Fibroblast of skin of right quadriceps (primary cell): ENCODE results near the gene PUM1.

Experiments used
- DNase-seq: peaks from one replicate; pipeline ENCODE4 v3.0.0-alpha.2; 2013

PUM1 gene

DNA sequence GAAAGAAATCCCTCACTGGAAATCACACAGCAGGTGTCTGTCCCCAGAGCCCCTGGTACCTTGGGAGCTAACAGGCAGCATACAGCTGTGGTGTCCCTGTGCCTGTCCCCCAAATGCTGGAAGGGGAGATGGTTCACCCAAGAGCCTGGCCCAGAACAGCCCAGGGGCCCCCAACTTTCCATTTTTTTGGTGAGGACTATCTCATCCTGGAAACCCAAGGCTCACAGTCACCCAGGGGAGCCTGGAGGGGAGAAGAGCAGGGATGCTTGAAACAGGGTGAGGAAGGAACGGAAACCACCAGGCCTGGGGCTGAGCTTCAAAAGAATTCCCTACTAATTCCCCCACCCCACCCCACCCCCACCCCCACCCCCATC is 160.6 kb downstream of the PUM1 start:
- no peak for DNase-seq

DNA sequence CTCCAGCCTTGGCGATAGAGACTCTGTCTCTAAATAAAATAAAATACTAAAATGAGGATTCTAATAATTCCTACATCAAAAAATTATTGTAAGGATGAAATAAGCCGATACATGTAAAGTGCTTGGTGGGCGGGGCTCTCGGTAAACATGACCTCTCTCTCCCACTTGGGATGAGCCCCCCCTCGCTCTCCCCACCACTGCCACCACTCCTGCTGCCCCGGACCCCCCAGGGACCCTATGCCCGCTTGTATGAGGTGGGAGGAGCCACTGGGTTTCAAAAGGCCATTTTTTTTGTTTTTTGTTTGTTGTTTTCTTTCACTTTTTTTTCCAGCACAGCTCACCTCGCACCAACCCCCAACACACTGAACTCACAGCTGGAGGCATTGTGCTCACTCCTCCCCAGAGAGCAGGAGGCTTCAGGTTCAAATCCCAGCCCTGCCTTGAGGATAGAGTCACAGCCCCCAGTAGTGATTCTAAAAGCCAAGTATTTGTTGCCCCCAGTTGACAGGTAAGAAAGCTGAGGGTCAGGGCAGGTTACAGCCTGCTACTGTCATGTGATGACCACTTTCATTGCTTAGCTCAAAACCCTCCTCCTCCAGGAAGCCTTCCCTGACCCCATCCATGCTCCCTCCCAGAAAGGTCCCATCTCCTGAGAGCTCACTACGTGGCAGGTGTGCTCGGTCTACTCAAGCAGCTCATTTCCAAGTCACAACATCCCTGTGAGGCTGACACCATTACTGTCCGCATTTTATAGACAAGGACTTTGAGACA is 161.1 kb downstream of the PUM1 start:
- DNase-seq, result no peak

DNA sequence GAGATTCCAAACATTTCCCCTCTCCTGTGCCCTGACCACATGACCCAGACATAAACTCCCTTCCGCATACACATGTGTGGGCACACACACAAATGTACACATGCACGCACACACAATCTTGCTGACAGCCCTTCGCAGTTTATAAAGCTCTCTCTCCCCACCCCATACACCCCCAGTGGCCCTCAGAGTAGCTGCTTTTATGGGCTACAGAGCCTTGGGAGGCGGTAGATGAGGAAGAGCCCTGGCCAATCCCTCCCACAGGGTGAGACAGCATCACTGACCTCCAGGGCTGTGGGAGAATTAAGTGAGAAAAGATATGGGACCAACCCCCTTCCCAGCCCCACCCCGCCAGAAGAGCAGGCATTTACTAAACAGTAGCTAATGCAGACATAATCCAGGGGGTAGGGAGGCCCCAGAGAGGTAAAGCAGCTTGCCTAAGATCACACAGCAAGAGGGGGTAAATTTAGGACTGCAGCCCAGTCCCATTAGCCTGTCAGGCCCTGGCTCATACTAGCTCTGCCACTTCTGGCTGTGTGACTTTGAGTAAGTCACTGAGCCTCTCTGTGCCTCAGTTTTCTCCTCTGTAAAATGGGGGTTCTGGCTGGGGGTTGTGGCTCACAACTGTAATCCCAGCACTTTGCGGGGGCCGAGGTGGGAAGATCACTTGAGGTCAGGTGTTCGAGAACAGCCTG is 162.0 kb downstream of the PUM1 start:
- DNase-seq, result peak; percentile 25

DNA sequence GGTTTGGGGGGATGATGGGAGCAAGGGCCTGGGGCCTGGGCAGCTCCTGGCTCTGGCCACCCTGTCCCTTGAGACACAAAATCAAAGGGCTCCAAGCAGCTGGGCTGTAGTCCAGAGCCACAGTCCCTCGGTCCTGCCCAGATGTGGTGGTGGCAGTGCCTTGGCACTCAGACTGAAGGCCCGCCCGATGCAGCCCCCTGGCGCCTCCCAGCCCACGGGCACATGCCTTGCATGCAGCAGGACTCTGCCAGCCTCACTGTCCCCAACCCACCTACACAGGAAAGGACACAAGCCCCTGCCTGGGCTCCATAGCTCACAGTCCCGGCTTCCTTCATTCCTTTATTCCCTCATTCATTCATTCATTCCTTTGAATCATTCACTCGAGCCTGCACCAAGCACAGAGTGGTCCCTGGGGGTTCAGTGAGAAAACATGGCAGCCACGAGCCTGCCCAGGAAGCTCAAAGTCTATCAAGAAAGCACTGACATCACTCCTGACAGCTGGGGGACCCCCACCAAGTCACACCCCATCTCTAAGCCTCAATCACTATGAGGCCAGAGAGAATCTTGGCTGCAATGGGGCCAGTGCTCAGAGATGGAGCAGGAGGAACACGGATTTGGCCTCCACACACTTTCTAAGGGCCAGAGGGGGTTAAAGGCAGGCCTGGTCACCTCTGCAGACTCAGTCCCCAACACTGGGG is 162.8 kb downstream of the PUM1 start:
- no peak for DNase-seq

DNA sequence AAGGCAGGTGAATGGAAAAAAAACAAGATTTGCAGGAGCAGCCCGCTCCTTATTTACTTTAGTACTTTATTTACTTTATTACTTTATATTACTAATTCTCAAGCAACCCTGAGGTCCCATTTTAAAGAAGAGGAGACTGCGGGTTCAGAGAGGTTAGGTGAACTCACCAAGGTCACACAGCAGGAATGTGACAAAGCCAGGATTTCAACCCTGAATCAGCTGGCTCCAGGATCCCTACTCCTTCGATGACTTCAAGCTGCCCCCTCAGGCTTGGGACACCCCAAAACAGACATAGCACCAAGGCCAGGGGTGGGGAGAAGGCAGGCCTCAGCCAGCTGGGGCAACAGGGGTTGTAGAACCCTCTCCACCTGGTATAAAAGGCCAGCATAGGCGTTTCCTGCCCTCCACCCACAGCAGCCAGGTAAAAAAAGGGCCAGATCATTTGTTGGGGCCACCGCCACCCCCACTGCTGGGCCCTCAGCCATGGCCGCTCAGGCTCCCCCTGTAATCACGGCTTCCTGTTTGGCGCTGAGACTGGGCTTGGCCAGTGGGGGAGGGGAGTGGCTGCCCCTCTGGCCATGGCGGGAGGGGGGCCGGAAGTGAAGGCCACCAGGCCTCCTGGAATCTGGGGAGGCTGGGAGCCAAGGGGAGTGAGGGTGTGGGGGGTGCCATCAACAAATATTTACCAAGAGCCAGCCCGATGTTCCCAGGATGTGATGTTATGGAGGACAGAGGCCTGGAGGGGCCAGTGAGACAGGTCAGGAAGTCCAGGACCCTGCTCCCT is 163.5 kb downstream of the PUM1 start:
- DNase-seq, result no peak

DNA sequence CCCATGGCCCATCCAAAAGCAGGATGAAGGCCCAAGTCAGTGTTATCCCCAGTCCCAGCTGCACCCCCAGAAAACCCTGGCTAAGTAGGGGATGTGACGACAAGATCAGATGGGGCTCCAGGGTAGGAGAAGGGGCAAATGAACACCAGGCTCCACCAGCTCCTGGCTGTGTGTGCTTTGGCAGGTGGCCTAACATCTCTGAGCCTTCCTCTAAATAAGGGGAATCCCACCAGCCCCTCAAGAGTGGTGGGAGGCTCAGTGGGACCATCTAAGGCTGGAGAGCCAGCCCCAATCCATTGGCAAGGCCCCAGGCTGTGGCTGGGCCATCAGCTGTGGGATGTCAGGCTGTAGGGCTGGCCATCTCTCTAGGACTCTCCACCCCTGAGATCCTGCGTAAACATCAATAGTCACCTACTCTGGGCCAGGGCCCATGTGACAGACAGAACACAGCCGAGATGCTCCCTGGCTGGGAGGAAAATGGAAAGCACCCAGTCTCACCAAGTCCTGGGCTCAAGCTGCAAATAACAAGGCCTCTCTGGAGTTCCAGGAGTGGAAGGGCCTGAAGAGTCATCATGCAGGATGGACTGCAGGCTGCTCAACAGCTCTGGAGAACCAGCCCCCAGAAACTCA is 164.5 kb downstream of the PUM1 start:
- no peak for DNase-seq

DNA sequence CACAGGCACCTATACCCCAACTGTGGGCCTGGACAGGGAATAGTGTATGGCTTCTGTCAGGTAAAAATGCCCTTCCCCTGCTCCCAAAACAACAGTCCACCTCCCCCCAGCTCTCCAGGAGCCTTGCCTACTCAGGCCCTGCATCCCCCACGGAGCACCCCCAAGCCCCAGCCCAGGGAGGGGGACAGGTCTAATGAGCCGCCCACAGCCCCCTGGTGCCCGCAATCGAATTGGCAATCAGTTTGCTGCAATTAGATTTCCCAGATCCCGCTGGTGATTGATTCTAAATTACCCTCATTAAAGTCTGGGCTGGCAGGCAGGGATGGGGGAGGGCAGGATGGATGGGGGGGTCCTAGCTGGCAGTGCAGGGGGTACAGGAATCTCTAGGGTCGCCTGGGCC is 165.0 kb downstream of the PUM1 start:
- DNase-seq, result no peak

DNA sequence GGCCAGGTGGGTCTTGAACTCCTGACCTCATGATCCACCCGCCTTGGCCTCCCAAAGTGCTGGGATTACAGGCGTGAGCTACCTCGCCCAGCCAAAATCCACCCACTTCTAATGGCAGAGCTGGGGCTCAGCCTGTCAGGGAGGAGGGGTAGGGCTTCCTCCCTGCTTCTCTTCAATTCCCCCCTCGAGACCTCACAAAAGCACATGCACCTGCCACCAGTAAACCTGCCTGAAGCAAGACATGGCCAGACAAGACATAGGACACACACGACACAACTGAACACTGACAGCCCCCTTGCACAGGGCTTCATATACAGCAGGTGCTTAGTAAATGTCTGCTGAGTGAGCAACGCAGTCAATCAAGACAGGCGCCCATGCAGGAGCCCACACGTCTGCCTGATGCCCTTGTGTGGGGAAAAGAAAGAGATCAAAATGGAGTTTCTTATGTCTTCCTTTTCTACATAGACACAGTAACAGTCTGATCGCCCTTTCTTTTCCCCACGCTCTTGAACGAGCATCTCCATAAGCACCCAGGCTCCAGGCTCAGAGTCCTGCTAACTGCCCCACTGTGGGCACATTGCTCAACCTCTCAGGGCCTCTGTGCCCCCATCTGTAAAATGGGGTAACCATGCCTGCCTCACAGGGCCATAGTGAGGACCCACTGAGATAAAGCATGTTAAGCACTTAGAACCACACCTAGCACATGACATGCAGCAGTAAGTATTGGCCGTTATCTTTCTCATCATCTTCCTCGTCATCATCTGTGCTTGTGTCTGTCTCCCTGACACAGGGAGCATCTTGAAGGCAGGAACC is 165.7 kb downstream of the PUM1 start:
- DNase-seq, result no peak

DNA sequence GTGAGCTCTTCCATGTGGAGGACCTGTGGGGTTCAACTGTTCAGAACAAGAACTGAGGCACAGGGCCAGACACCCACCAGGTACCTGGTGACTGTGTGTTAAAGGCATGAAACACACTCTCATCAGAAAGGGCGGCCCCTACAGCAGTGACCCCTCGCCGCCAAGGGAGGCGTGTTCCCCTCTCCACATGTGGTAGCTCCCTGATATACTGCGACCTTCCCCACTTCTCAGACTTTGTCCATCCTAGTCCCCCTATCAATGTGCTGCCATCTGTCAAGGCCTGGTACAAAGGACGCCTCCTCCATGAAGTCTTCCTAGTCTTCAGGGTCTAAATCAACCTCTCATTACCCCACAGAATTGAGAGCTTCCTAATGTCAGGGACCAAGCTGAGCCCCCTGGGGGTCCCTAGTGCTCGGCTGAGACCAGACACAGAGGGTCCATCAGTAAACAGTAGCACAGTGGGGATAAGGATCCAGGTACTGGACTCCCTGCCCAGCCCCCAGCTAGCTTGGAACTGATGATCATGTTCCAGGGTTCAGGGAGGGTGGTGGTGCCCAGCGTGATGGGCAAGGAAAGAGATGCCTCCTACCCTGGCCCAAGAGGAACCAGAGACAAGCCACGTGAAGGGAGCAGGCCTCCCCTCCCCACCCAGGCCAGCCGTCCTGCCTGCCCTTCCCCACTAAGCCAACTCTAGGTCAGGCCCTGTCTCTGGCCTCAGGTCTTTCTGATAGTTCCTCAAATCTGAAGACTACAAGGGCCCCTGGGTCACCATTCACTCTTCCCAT is 167.3 kb downstream of the PUM1 start:
- no peak for DNase-seq

DNA sequence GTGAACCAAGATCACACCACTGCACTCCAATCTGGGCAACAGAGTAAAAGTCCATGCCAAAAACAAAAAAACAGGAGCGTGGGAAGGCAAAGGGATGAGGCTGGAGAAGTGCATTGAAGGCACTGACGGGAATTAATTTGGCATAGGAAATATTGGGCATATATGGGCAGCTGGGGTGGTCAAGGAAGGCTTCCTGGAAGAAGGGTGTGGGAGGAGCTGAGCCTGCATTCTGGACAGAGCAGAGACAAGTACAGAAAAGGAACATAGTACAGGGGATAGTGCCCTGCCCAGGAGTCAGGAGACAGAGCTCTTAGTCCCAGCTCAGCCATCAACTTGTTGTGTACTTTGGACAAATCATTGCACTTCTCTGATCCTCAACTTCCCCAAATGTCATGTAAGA is 168.6 kb downstream of the PUM1 start:
- DNase-seq, result no peak

DNA sequence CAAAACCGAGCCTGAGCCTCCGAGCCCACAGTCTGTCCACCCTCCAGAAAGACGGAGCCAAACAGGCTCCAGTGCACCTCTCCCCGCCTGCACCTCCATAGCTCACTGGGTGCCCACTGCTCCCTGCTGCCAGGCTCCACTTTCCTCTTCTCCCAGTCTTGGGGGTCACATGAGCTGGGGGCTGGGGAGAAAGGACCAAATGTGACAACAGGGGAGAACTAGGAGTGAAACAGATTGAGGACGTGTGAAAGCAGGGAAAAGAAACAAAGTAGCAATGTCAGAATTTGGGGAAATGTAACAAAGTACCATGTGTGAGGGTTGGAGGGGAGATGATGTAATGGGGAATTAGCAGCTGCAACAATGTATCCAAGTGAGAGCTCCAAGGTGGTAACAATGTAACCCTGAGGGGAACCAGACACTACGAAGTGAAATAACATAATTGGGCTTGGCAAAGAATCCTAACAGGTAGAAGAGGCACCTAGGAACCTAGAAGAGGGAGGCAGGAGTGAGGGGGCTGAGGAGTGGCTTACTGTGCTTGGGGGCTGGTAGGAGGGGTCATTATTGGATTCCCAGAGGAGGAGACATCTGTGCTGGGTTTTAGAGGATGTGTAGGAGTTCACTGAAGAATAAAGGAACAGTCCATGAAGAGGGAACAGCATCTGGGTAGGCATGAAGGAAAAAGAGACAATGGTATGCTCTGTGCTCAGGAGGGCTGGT is 169.4 kb downstream of the PUM1 start:
- peak; percentile 47 for DNase-seq

DNA sequence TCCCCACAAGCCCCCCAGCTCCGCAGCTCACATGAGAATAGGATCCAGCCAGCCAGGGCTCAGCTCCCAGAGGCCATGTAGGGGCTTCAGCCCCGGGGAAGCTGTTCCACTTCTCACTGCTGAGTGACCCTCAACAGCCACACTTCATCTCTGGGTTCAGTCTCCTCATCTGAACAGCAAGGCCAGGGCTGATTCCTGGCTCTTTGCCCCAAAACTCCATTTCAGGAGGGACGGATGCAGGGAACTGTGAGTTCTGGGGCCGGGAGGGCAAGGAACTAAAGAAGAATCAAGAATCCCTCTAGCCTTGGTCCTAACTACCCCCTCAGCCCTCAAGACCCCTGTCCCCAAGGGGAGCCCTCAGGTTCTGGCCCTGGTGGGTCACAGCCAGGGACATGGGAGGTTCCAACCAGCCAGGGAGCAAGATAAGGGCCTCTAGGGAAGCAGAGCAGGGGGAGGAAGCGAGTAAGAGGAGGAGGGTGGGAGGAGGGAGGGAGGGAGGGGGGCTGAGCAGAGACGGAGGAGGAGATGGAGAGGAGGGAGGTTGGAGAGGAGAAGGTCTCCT is 170.1 kb downstream of the PUM1 start:
- DNase-seq, result peak; percentile 28

DNA sequence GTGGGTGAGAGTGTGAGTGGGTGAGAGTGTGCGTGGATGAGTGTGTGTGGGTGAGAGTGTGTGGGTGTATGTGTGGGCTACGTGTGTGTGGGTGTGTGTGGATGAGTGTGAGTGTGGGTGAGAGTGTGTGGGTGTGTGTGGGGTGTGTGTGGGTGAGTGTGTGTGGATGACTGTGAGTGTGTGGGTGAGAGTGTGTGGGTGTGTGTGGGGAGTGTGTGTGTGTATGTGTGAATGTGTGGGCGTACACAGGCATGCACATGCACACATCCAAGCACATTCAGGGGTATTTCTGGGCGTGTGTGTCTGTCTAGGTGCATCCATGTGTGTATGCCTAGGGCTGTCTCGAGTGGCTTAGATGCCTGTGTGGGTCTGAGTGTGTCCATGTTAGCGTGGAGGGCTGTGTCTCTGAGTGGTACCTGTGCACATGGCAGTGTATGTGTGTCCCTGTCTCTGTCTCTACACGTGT is 171.0 kb downstream of the PUM1 start:
- DNase-seq, result no peak

DNA sequence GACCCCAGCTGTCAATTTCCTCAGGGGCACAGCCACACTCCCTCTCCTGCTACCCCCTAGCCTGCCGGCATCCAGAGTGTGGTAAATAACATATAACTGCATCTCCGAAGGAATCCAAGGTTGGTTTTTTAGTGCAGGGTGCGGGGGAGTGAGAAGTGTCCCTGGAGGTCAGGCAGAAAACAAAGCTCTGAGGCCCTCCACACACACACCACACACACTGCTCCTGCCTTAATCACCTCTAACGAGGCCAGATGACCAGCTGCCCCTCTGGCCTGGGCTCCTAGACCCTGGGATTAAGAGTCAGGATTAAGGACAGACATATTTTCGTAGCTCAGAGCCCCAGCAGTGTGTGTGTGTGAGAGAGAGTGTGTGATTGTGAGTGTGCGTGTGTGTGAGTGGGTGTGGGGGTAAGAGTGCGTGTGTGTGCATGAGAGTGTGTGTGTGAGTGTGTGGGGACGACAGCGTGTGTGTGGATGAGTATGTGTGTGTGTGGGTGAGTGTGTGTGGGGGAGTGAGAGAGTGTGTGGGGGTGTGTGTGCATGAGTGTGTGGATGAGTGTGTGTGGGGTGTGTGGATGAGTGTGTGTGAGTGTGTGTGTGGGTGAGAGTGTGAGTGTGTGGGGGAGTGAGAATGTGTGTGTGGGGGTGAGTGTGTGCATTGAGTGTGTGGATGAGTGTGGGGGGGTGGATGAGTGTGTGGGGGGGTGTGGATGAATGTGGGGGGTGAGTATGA is 171.6 kb downstream of the PUM1 start:
- no peak for DNase-seq

DNA sequence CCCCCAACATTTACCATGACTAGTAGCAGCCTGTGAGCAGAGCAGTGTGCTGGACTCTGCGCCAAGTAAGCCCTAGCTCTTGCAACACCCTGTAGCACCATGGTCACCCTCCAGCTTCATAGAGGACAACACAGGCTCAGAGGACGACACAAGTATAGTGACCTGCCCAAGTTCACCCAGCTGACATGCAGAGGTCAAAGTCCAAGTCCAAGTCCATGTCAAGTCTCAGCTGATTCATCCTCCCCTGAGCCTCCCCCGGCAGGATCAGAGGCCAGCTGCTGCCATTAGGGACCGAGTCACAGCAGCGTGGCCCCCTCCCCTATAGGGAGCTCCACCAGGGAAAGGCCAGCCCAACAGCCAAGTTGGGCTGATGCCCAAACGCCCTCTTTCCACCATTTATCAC is 172.8 kb downstream of the PUM1 start:
- no peak for DNase-seq

DNA sequence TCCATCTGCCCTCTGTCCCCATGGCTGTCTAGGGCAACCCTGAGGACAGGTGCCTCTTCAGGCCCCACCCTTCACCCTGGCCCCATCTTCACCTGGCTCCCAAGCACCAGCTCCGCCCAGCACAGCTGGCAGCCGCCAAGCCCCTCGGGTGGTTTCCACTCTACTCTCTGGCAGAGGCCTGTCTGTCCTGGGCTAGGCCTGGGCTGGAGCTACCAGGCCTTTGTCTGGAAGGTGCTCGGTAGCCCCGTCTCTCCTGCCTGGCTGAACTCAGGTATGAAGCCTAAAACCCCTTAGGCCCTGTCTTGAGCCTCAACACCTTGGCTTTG is 174.3 kb downstream of the PUM1 start:
- no peak for DNase-seq

DNA sequence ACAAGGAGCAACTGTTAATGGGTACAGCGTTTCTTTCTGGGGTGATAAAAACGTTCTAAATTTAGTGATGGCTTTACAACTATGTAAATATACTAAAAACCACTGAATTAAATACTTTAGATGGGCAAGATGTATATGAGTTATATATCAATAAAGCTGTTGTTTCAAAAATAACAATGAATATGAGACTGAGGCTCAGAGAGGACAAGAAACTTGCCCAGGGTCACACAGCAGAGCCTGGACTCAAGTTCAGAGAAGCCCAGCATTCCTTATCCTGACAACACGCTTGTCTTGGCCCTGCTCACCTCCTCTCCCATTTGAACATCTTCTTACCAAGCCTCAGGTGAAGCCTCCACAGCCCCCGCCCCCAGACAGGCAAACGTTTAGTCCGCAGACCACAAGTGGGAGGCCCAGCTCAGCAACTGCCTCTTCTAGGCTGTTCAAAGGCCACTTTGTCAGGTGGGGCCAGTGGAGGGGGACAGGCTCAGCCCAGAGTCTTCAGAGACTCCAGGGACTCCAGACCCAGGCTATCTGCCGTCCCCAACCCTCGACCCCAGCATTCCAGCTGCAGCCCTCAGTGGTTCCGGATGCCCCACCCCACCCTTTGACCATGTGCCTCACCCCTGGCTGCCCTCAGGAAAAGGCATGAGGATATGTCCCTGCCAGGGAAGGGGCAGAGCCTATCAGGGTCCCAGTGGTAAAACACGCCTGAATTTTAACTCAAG is 174.9 kb downstream of the PUM1 start:
- no peak for DNase-seq

DNA sequence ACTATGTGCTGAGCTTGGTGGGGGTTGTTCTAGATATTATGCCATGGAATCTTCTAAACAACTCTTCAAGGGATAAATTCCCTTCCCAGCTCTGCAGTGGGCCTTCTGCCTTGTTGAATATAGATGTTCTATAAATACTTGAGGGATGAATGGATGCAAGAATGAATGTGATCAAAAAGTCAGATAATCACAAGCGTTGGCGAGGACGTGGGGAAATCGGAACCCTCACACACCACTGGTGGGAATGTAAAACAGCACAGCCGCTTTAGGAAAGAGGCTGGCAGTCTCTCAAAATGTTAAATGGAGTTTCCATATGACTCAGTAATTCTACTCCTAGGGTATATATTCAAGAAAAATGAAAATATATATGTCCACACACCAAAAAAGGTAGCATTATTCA is 176.0 kb downstream of the PUM1 start:
- DNase-seq, result peak; percentile 69

DNA sequence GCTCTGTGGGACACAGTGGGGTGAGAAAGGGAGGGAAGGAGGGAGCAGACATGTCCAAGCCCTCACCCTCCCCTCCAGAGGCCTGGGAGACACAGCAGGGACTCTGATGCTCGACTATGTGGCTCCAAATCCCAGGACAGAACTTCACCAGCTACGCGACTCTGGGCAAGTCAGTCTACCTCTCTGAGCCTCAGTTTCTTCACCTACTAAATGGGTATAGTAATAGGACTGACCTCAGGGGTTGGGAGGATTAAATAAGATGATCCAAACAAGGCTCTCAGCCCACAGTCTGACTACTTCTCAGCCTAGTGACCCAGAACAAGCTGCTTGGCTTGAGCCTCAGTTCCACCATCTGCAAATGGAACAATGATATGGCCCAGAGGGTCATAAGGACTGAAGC is 176.5 kb downstream of the PUM1 start:
- DNase-seq, result no peak
